C1 segment of cervical spinal cord (tissue), 14 donors: ENCODE results near the gene GNB5.
"Not testable (repeated sequence)": the region's sequence is repeated elsewhere in the genome, so short reads cannot be mapped to it uniquely, and the experiment has no call there.

Experiments used
- DNase-seq, 14 donors: peaks; one replicate each; lab custom pipeline; 2025; lab: John Stamatoyannopoulos, UW

GNB5 gene

DNA sequence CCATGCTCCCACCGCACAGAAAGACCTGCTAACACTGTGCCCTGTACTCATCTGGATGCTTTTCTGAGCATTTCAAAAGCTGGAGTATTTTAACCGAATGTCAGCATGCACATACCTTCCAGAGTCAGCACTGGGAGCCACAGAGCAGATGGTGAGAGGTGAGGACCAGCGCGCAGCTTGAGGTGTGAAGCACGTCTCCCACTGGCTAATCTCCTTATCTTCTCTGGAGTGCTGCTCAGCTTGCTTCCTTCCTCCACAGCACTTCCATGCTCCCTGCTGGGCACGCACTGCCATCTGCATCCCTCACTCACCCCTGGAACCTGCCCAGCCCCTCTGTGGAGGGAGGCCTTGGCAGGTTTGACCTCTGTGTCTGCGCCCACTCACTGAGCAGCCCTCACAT, at the start of gene GNB5:
TSS of gene GNB5 (minus strand) at position 186 of the 400 bp plus-strand sequence. CDS start 6,716 bp downstream, outside the sequence.
- DNase-seq, result peak in 1 of 14 donors; percentile 48

DNA sequence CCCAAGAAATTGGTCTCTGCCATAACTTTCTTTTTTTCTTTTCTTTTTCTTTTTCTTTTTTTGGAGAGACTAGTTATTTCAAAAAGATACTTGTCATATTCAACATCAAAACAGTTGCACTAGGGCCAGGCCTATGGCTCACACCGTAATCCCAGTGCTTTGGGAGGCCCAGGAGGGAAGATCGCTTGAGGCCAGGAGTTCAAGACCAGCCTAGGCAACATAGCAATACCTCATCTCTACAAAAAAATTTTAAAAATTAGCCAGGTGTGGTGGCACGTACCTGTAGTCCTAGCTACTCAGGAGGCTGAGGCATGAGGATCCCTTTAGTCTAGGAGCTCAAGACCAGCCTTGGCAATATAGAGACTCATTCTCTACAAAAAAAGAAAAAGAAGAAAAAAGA, 49.0 kb upstream of the GNB5 start:
- no peak for DNase-seq

DNA sequence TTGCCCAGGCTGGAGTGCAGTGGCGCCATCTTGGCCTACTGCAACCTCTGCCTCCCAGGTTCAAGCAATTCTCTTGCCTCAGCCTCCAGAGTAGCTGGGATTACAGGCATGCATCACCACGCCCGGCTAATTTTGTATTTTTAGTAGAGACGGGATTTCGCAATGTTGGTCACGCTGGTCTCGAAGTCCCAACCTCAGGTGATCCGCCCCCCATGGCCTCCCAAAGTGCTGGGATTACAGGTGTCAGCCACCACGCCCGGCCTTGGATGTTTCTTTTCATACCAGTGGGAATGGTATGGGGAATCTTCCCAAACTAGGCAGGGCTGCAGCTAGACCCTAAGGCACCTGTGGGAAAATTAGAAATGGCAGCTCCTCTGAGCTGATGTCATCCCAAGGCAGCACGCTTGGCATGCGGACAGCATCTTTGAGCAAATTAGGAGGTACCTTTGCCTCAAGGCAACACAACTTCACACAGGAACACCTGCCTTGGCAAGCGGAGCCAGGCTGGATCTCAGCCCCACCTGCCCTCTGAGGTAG, 47.9 kb upstream of the GNB5 start:
- DNase-seq, result not testable (repeated sequence)

GRCh38 chr15:52238149-52238548, 47.0 kb upstream of the GNB5 start:
- DNase-seq, result no peak

DNA sequence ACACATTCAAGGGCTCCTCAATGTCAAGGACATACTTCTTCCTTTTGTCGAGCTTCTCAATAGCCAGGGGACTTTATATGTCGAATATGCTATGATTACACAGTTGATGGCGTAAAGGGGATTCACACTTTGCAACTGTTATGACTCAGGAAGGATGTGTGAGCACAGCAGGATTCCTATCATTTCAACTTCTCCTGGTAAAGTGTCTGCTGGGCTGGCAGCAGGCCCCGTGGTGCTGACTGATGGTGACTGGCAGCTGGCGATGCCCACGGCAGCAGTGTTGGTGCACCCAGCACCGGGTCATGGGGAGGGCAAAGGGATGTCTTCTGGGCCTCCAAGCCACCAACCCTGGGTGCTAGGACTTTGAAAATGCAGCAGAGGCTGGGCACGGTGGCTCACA, 44.8 kb upstream of the GNB5 start:
- DNase-seq, result no peak

- DNase-seq, result no peak
Measured at GRCh38 chr15:52234596-52235541, 43.7 kb upstream of the GNB5 start.

DNA sequence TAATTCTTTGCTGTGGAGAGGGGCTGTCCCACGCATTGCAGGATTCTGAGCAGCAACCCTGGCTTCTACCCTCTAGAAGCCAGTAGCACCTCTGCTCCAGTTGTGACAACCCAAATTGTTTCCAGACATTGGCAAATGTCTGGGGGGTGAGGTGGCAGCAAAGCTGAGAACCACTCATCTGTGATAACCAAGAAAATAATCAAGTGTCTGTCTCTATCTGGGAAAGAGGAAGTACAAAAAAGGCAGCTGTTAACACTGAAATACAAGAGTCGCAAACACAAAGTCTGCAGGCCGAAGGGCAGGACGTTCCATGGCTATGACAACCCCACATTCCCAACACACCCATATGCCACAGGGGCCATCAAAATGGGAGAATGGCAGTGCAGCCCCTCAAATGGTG, 42.2 kb upstream of the GNB5 start:
- no peak for DNase-seq

GRCh38 chr15:52232327-52232726, 41.1 kb upstream of the GNB5 start:
- DNase-seq, result no peak

DNA sequence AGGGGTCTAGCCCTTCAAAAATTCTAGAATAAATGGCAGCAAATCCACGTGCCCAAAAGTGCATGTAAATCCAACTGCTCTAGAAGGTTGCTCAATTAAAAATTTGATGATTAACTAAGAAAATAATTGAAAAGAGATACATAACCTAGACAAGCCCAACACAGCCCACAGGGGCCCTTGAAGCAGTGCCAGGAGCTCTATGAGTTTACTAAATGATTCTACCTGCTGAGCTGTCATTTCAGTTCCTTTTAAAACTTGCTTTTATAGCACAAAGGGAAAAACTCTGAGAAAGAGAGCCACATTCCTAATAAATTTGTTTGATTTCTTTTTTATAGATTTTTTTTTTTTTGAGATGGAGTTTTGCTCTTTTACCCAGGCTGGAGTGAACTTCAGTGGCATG, 38.9 kb upstream of the GNB5 start:
- no peak for DNase-seq

DNA sequence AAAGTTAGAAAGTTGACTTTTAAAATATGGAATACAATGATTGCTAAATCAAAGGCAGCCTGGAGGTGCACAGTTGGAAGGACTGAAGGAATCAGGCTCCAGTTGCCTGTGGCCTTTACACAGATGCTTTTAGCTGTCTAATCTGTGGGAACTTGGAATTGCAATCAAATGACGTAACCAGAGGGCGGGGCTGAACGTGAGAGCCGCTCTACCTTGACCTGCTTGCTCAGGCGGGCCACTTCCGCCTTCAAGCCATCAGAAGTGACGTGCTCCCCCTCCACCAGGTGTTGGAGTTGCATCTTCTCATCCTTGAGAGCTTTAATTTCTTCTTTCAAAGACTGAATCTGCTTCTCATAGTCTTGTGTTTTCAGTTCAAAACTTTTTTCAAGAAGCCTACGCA, 37.7 kb upstream of the GNB5 start:
- DNase-seq, result no peak

DNA sequence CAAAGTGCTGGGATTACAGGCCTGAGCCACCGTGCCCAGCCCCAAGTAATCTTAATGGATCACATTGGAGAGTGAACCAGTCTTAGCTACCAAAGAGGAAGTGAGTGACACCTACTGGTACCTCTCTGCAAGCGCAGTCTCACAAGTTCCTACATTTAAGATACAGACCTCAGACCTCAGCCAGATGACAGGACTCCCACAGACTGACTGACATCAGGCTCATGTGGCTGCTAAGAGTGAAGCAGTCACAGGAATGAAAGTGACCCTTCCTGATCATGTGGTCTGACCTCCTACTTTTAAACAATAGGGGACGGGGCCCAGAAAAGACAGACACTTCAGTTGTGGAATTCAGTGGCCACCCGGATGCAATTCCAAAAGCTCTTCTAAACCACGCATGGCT, 36.3 kb upstream of the GNB5 start:
- DNase-seq, result peak in 7 of 14 donors; percentile 4 to 22 (median 10)

- DNase-seq, result no peak
Measured at GRCh38 chr15:52225230-52225629, 34.0 kb upstream of the GNB5 start.

GRCh38 chr15:52224211-52224610, 33.0 kb upstream of the GNB5 start:
- DNase-seq, result no peak

DNA sequence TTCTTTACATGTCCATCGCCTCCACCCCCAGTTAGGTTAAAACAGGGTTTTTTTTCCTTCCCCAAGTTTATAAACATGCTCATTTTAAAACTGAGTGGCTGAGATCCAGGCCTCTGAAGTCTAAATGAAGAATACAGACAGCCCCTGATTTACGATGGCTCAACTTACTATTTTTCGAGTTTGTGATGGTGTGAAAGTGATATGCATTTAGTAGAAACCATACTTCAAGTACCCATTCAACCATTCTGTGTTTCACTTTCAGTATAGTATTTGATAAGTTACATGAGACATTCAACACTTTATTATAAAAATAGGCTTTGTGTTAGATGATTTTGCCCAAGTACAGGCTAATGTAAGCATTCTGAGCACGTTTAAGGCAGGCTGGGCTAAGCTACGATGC, 30.5 kb upstream of the GNB5 start:
- DNase-seq, result no peak

DNA sequence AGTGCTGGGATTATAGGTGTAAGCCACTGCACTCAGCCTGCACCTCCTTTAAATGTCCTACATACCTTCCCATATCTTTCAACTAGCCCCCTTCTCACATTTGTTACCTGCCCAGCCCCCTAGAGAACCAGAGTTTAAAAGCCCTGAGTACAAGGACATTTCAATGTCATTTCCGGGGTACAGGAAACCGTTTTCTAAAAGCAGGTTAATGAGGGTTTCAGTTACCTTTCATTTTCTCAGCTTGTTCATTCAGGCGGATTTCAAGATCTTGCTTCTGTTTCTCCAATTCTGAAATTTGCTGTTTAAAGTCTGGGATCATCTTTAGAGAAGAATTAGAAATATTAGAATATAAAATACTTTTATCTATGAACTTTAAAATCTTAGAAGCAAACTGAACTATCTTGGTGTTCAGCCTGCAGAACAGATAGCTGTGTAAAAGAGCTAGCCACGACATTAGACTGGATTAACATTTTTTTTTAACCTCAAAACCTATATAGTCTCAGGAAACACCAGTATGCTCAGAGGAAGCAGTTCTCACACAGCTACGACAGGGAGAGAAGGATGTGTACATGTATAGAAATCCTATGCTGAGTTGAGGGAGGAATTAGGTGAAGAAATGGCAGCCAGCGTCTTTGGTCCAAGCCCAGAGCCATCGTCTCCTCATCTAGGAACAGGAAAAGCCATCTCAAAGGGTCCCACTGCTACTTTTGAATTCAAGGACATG, 29.9 kb upstream of the GNB5 start:
- DNase-seq, result no peak

DNA sequence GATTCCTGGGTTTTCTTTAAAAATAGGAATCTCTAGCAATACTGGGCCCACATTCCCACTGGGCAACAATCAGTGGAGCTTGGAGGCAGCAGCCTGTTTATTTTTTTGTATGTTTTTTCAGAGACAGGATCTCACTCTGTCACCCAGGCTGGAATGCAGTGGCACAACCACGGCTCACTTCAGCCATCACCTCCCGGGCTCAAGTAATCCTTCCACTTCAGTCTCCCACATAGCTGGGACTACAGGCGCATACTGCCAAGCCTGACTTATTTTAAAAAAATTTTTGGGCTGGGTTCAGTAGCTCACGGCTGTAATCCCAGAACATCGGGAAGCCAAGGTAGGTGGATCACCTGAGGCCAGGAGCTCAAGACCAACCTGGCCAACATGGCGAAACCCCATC, 29.1 kb upstream of the GNB5 start:
- DNase-seq, result no peak

DNA sequence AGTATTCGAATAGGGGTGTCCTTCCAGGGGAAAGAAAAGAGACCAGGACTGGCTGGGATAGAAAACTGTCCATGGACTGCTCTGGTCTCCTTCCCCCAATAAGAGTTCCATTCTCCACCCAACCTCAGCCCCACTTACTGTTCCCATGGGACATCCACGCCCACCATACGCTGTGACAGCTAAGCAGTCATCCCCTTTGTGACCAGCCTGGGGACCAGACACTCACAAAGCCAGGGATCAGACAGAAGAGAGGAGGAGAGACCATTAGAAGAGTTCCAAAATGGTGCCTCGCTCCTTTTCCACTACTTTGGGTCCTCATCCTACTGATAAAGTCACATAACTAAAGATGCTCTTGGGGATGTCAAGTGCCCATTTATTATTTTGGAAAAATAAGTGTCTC, 27.6 kb upstream of the GNB5 start:
- no peak for DNase-seq

DNA sequence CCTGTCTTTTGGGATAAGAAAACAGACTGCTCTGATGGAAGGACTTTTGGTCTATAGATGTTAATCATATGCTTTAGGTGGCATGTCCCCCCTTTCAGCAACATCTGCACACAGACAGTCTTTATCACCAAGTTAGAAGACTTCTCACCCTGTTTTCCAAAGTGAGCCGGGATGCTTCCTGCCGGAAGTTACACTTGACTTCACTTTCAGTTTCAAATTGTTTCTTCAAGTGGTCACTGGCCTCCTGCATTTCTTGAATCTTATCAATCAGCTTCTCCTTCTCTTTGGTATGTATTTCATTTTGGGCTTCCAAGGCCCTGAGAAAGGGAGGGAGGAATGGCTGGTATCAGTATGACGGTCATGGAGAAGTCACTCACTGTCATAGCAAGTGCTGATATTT, 27.2 kb upstream of the GNB5 start:
- DNase-seq, result no peak

DNA sequence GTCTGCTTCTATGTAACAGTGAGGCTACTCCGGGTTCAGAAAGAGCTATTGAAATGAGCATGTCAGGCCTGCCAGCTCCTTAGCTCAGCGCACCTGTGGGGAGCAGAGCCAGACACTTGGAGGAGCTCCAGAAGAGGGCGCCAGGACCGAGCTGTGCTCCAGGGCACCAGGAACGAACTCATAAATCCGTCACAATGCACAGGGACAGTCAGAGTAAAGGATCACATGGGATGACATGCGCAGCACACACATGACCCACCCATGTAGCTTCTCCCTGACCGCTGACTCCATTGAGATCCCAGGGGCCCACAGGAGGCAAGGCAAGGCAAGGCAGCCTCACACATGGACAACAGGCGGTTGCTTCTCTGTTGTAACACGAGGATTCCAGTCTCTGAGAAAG, 26.0 kb upstream of the GNB5 start:
- DNase-seq, result peak in 1 of 14 donors; percentile 62

GRCh38 chr15:52214553-52214952, 23.4 kb upstream of the GNB5 start:
- DNase-seq, result no peak

DNA sequence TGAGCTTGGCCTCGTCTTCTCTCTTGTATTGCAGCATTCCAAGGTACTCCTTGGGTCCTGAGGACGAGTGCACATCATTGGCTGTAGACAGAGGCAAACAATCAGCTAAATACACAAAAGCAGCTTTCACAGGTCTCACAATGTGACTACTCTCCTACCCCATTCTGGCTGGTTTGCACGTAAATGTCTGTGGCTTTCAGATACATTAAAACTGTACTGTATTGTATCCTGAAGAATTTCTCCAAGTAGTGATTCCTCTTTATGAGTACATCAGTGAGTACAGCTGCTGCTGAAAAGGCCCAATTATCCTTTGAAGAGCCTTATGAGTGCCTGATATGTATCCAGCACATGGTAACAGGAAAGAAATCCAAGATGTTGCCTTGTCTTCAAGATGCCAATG, 22.0 kb upstream of the GNB5 start:
- DNase-seq, result no peak

DNA sequence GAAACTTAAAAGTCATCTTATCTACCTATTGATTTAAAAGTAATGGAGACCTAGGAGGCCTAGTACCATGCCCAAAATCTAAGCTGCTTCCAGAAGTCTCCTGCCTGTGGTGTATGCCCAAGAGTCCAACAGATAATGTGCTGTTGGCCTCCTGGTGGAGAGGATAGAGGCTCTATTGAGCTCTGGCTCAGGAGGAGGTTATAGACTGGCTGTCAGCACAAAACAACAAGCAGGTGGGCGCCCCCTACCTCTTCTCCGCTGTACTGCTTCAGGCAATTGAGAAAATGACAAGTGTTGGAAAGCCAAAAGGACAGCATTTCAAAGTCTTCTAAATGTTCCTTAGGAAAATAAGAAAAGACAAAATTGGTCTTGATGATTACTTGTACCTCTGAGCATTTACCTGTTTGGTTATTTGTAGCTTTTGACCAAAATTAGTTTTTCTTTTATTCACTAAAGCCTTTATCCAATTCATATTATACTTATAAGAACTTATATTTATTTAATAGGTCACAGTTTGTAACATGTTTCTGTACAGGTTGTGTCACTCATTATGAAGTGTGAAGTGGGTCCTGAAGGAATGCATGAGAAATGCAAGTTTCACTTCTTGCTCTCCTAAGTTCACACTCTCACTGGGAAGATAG, 17.2 kb upstream of the GNB5 start:
- peak in 4 of 14 donors; percentile 13 to 27 (median 20) for DNase-seq
